RWPE2 (cell line): ENCODE data around the gene BHLHA9.
A peak's percentile ranks its signal among the peaks of the same experiment; 100 is the strongest.

Experiments used
- ATAC-seq: fragments of 200-7000 bp; cut with Tn5 transposase; 3 replicates; pipeline ENCODE4 v1.9.1; 2021; ENCODE audit warnings: low read depth
- DNase-seq: peaks from one replicate; pipeline ENCODE4 v3.0.0-alpha.2; 2020; ENCODE audit warnings: low spot score
- H3K27ac ChIP-seq: fragments of 450-650 bp; 2 replicates; pipeline ENCODE4 v1.5.1; 2017; ENCODE audit warnings: mild to moderate bottlenecking; ENCODE audit not compliant: poor library complexity, severe bottlenecking
- H3K27me3 ChIP-seq: fragments of 250-450 bp; sonication (Bioruptor Pico); 2 replicates; pipeline ENCODE4 v1.5.1; 2021; ENCODE audit warnings: mild to moderate bottlenecking, moderate library complexity; ENCODE audit not compliant: insufficient read depth, poor library complexity, severe bottlenecking
- H3K36me3 ChIP-seq: fragments of 250-450 bp; sonication (Bioruptor Pico); 2 replicates; pipeline ENCODE4 v1.5.1; 2020; ENCODE audit warnings: low read depth, mild to moderate bottlenecking, moderate library complexity
- H3K4me1 ChIP-seq: fragments of 250-450 bp; sonication (Bioruptor Pico); 2 replicates; pipeline ENCODE4 v1.5.1; 2021; ENCODE audit warnings: mild to moderate bottlenecking, moderate library complexity; ENCODE audit not compliant: insufficient read depth, poor library complexity, severe bottlenecking
- H3K4me3 ChIP-seq: fragments of 250-450 bp; sonication (Bioruptor Pico); 2 replicates; pipeline ENCODE4 v1.5.1; 2021; ENCODE audit warnings: mild to moderate bottlenecking, moderate library complexity; ENCODE audit not compliant: severe bottlenecking
- H3K9me3 ChIP-seq: fragments of 250-450 bp; sonication (Bioruptor Pico); 2 replicates; pipeline ENCODE4 v1.5.1; 2021; ENCODE audit warnings: mild to moderate bottlenecking, moderate library complexity; ENCODE audit not compliant: severe bottlenecking
- CTCF ChIP-seq: fragments of 450-650 bp; IDR thresholded peaks from one replicate; pipeline ENCODE4 v1.5.1; 2017; ENCODE audit warnings: mild to moderate bottlenecking, moderate library complexity; ENCODE audit not compliant: poor library complexity, severe bottlenecking

BHLHA9 gene

GRCh38 chr17:1294157-1294717 is 24.0 kb downstream of the BHLHA9 start:
- no peaks in the 10 kb centered on the region for H3K4me1 ChIP-seq
- no peaks in the 10 kb centered on the region for H3K36me3 ChIP-seq
- no peak overlapping the region for H3K4me3 ChIP-seq
- no peak overlapping the region for H3K27ac ChIP-seq
- ATAC-seq, result no peak
- H3K27me3 ChIP-seq, result peaks cover 4% of the 10 kb centered on the region
- no peak for TF ChIP-seq CTCF
- no peaks in the 10 kb centered on the region for H3K9me3 ChIP-seq
- DNase-seq, result no peak

GRCh38 chr17:1298606-1299005 is 28.4 kb downstream of the BHLHA9 start:
- Histone ChIP-seq H3K36me3 (no peaks in the 10 kb centered on the region), H3K27ac (no peak overlapping the region), H3K27me3 (peaks cover 4% of the 10 kb centered on the region), H3K4me3 (no peak overlapping the region), H3K9me3 (no peaks in the 10 kb centered on the region), H3K4me1 (no peaks in the 10 kb centered on the region)
- DNase-seq (no peak), ATAC-seq (peak; percentile 50)
- TF ChIP-seq CTCF, result no peak

GRCh38 chr17:1299552-1300370 is 29.5 kb downstream of the BHLHA9 start:
- no peak for TF ChIP-seq CTCF

GRCh38 chr17:1300371-1300905 is 30.2 kb downstream of the BHLHA9 start:
- Histone ChIP-seq H3K36me3 (no peaks in the 10 kb centered on the region), H3K27ac (no peak overlapping the region), H3K4me3 (no peak overlapping the region), H3K9me3 (no peaks in the 10 kb centered on the region), H3K27me3 (peaks cover 4% of the 10 kb centered on the region), H3K4me1 (no peaks in the 10 kb centered on the region)
- ATAC-seq (no peak), DNase-seq (no peak)
- no peak for TF ChIP-seq CTCF

More at GRCh38 chr17:1299552-1300370, 29.5 kb downstream of the BHLHA9 start:
- ATAC-seq (no peak; the same call in 2 of the 3 replicates), DNase-seq (no peak)
- Histone ChIP-seq H3K9me3 (no peaks in the 10 kb centered on the region), H3K4me3 (no peak overlapping the region), H3K36me3 (no peaks in the 10 kb centered on the region), H3K4me1 (no peaks in the 10 kb centered on the region), H3K27me3 (peaks cover 4% of the 10 kb centered on the region), H3K27ac (no peak overlapping the region)
